ENCODE results near the gene SPRR3. TPM values are rescaled to one million over a fixed set of nuclear protein-coding genes. Genes with fewer than 3 reads are reported as not detected.

Gene SPRR3
- total and polyA plus RNA-seq, 10 donors: 0.39 to 9.3 (median 1.8) TPM; not detected in 7

DNA sequence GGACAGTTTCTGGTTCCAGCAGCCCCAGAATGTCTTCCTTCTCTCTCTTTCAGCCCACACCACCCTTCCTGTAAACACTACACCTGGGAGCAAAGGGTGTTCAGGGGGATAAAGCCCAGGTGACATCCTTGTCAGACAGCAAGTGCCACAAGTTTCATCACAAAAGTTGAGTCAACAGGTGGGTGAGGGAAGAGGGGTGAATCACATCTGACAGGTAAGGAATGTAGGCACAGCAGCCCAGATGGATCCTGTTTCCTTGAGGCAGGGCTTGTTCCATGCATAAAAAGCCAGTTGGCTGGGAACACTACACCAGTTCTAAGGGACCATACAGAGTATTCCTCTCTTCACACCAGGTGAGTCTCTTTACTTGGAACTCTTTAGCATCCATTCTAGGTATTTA is 29.3 kb downstream of the SPRR3 start, which contains the start of gene SPRR1B:
TSS of gene SPRR1B (plus strand) at position 309 of the 400 bp plus-strand sequence. CDS start 1,143 bp downstream, outside the sequence.
- Histone ChIP-seq H3K4me3 (no peak within 1 kb of the TSS), H3K27ac (no peak within 1 kb of the TSS), H3K9me3 (no peaks in the 10 kb centered on the region), H3K27me3 (replicated peaks in 1 of 7) (peaks cover 0 to 29% (median 0%) of the 10 kb centered on the region in 7 donors), H3K4me1 (no peaks in the 10 kb centered on the region), H3K36me3 (no peaks in the 10 kb centered on the region)
- intact Hi-C loops (cut with DNase I; ENCODE audit: low total_unique reads): no loop called here
- TF ChIP-seq POLR2A (IDR thresholded peaks at IDR 0.05) (no peak), POLR2AphosphoS5 (IDR thresholded peaks at IDR 0.05) (no peak)
- TF ChIP-seq, protein P1, sequence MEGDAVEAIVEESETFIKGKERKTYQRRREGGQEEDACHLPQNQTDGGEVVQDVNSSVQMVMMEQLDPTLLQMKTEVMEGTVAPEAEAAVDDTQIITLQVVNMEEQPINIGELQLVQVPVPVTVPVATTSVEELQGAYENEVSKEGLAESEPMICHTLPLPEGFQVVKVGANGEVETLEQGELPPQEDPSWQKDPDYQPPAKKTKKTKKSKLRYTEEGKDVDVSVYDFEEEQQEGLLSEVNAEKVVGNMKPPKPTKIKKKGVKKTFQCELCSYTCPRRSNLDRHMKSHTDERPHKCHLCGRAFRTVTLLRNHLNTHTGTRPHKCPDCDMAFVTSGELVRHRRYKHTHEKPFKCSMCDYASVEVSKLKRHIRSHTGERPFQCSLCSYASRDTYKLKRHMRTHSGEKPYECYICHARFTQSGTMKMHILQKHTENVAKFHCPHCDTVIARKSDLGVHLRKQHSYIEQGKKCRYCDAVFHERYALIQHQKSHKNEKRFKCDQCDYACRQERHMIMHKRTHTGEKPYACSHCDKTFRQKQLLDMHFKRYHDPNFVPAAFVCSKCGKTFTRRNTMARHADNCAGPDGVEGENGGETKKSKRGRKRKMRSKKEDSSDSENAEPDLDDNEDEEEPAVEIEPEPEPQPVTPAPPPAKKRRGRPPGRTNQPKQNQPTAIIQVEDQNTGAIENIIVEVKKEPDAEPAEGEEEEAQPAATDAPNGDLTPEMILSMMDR (IDR thresholded peaks at IDR 0.05 in 8 of 11, conservative IDR thresholded peaks at IDR 0.05 in 3 of 11): no peak
- no peak for DNase-seq

DNA sequence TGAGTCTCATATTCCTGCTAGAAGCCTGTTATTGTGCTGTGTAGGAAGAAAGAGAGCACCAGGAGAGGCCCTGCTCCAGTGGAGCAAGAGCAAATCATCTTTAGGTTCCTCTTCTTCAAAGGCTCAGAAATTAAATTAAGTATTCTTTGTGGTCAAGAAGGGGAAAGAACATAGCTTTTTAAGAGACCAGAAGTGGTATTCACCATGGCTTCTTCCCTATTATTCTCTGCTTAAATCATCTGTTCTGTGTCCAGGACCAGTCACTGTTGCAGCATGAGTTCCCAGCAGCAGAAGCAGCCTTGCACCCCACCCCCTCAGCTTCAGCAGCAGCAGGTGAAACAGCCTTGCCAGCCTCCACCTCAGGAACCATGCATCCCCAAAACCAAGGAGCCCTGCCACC is 30.5 kb downstream of the SPRR3 start:
- Histone ChIP-seq H3K36me3 (no peaks in the 10 kb centered on the region), H3K27me3 (replicated peaks in 1 of 7) (peaks cover 0 to 29% (median 0%) of the 10 kb centered on the region in 7 donors), H3K9me3 (no peaks in the 10 kb centered on the region), H3K4me1 (no peaks in the 10 kb centered on the region), H3K4me3 (no peak overlapping the region), H3K27ac (no peak overlapping the region)
- no peak for TF ChIP-seq POLR2AphosphoS5 (IDR thresholded peaks at IDR 0.05)
- TF ChIP-seq, protein P1 (IDR thresholded peaks at IDR 0.05 in 8 of 11, conservative IDR thresholded peaks at IDR 0.05 in 3 of 11): no peak
- no peak for TF ChIP-seq POLR2A (IDR thresholded peaks at IDR 0.05)
- DNase-seq: no peak
- intact Hi-C loops (cut with DNase I; ENCODE audit: low total_unique reads): no loop called here

- TF ChIP-seq POLR2A (IDR thresholded peaks at IDR 0.05): no peak
- no peak for TF ChIP-seq POLR2AphosphoS5 (IDR thresholded peaks at IDR 0.05)
- TF ChIP-seq, protein P1 (IDR thresholded peaks at IDR 0.05 in 8 of 11, conservative IDR thresholded peaks at IDR 0.05 in 3 of 11): no peak
- DNase-seq: no peak
- H3K9me3 ChIP-seq: no peaks in the 10 kb centered on the region
Measured at GRCh38 chr1:153032677-153033308, 31.2 kb downstream of the SPRR3 start.

DNA sequence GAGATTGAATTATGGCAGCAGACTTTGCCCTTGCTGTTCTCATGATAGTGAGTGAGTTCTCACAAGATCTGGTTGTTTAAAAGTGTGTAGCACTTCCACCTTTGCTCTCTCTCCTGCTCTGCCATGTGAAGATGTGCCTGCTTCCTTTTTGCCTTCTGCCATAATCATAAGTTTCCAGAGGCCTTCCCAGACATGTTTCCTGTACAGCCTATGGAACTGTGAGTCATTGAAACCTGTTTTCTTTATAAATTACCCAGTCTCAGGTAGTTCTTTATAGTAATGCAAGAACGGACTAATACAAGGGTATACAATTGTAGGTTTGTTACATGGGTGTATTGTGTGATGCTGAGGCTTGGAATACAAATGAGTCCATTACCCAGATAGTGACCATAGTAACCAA is 33.7 kb downstream of the SPRR3 start:
- intact Hi-C loops (cut with DNase I; ENCODE audit: low total_unique reads): no loop called here
- TF ChIP-seq POLR2A (IDR thresholded peaks at IDR 0.05): no peak
- TF ChIP-seq, protein P1 (IDR thresholded peaks at IDR 0.05 in 8 of 11, conservative IDR thresholded peaks at IDR 0.05 in 3 of 11): no peak
- no peak for TF ChIP-seq POLR2AphosphoS5 (IDR thresholded peaks at IDR 0.05)

More at GRCh38 chr1:153032677-153033308, 31.2 kb downstream of the SPRR3 start:
- peaks cover 0 to 26% (median 0%) of the 10 kb centered on the region in 7 donors for H3K27me3 ChIP-seq (replicated peaks in 1 of 7)
- H3K36me3 ChIP-seq: no peaks in the 10 kb centered on the region
- 35 to 55% (median 50%) methylated on average over 3 of the region's 3 CpGs for WGBS, 5 donors
- H3K27ac ChIP-seq: no peak overlapping the region
- H3K4me3 ChIP-seq: no peak overlapping the region
- intact Hi-C loops (cut with DNase I; ENCODE audit: low total_unique reads): no loop called here
- no peaks in the 10 kb centered on the region for H3K4me1 ChIP-seq

More for the DNA sequence above, 33.7 kb downstream of the SPRR3 start:
- no peaks in the 10 kb centered on the region for H3K9me3 ChIP-seq
- H3K4me1 ChIP-seq: no peaks in the 10 kb centered on the region
- no peak for DNase-seq
- no peak overlapping the region for H3K4me3 ChIP-seq
- H3K27ac ChIP-seq: no peak overlapping the region
- peaks cover 0 to 29% (median 0%) of the 10 kb centered on the region in 7 donors for H3K27me3 ChIP-seq (replicated peaks in 1 of 7)
- no peaks in the 10 kb centered on the region for H3K36me3 ChIP-seq
- 71 to 93% (median 87%) methylated on average over 1 of the region's 1 CpG for WGBS, 5 donors

Data from spleen (tissue), 11 donors.